GM19455 (cell line): ENCODE measurements around the gene CMTM5.
"Not testable (repeated sequence)": the region's sequence is repeated elsewhere in the genome, so short reads cannot be mapped to it uniquely, and the experiment has no call there.

Source experiments
- ATAC-seq: cut with Tn5 transposase; IDR thresholded peaks from one replicate; pipeline ENCODE4 v1.9.1; 2021; ENCODE audit not compliant: unreplicated experiment

The CMTM5 gene

DNA sequence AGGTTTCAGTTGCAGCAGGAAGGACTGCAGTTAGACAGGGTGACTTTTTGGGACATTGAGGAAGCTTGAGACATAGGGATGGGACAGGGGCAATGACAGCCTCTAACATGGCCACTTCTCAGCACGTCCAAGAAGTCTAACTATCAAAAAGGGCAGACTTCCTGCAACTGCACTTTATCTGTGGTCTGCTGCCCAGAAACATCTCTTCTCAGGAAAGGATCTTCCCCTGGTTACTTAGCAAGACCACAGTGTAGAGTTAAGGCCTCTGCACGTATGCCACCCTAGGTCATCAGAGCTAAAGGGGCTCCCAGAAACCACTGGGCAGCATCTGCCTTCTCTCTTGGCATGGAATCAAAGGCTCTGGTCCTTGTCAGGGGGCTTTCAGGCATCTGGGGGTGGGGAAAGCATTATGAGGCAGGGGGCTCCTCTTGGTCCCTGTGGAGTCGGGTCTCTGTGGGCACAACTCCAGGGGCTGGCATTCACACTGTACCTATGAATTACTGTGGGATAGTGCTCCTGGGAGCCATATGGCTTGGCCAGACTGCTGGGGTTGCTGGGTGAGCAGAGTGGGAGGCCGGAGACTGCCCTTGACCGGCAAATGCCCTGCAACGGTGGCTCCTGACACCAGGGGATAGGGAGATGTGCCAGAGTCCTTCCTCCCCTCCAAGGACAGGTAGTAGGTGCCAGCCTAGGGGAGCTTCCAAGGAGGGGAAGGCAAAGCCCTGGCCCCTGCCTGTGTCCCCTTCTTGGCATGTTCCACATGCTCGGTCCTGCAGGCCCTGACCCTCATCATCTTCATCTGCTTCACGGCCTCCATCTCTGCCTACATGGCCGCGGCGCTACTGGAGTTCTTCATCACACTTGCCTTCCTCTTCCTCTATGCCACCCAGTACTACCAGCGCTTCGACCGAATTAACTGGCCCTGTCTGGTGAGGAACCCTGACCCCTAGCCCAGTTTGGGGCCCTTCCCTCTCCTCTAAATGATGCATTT, 1.0 kb downstream of the CMTM5 start:
- no peak for ATAC-seq

DNA sequence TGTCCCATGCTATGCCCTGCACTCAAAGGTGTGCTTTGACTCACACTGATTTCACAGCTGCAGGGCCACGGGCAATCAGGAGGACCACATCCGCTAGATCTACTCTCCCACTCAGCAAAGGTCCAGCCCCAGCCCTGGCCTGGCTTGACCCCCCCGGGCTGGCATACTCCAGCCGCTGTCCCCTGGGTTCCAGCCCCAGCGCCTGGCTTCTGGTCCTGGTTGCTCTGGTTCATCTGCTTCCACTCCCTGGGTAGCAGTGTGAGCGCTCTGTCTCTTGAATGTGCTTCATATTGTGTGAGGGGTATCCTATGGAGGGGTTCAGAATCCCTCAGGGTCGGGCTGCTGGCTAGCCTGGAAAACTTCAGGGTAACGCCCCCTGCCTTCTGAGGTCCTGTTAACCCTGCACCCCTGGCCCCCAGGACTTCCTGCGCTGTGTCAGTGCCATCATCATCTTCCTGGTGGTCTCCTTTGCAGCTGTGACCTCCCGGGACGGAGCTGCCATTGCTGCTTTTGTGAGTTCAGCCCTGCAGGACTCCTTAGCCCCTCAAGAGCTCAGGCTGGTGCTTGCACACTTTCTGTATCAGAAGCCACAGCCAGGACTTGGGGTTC, 1.9 kb downstream of the CMTM5 start:
- ATAC-seq: no peak

- ATAC-seq: no peak
Observed at GRCh38 chr14:23379366-23380196, 2.7 kb downstream of the CMTM5 start.

DNA sequence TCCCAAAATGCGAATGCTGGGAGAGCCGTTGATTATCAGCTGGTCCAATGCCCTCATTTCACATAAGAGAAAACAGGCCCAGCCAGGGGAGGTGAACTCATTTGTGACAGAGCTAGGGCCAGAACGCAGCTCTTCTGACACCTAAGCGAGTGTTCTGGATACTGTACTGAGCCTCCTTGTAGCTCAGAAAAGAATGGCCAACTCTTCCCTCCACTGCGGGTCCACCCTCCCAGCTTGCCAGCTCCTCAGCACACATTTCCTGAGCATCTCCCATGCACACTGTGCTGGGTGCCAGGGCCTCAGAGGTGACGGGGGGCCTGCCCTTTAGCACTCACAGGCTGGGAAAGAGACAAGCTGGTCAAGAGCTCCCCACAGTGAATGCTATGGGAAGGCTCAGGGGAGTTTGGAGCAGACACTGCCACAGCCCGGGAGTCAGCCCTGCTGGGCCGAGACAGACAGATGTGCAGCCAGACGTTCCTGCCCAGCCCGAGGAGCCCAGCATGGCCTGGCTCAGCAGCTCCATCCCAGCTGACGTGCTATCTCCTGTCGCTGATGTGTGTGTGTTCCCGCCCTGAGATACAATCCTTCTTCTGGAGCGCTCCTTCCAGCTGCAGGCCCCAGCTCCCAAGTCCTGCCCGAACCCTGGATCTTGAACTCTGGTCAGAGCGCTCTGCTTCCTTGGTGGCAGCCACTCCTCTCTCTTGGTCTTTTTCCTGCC, 3.5 kb downstream of the CMTM5 start:
- no peak for ATAC-seq

DNA sequence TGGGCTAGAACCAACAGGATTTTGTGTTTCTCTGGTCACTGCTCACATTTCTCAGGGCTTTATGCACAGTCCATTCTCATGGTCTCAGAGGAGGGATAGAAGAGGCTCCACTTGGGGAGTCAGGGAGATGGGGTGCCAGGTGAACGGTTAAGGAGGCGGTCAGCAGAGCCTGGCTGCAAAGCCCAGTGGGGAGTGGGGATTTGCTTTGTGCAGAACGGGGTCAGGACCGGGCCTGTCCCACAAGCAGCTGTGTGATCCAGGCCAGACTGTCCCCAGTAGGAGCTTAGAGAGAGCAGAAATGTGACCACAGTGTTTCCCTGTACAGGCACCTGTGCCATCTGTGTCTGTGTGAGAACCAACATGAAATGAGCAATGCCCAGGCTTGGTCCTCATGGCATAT, 4.1 kb downstream of the CMTM5 start:
- no peak for ATAC-seq

- ATAC-seq: no peak
Observed at GRCh38 chr14:23381871-23382270, 5.0 kb downstream of the CMTM5 start.

- no peak for ATAC-seq
Observed at GRCh38 chr14:23382276-23382675, 5.4 kb downstream of the CMTM5 start.

DNA sequence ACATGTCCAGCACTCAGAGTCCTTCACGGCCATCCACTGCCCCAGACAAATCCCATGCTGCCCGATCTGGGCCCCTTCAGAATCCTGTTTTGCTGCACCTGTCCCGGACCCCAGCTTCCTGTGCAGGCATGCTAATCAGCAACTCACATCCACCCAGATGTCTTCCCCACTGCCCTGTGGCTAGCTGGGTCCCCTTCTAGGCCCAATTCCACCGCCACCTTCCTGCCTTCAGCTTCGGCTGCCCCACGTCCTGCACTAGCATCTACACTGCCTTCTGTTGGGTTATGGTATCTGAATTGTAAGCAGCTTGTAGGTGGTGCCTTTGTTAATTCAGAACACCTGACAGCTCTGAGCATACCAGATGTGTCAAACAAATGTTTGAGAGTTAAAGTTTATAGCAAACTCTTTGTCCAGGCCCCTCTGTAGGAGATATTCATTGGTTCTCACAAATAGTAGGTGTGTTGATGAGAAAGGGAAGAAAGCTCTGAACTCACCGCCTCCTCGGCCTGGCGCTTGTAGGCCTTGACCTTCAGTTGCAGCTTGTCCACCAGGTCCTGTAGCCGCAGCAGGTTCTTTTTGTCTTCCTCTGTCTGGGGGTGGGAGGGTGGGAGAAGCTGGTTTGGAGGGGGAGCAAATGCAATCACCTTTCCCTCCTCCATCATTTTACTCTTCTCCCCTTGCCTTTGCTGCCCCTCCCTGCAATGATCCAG, 6.0 kb downstream of the CMTM5 start:
- ATAC-seq: no peak

DNA sequence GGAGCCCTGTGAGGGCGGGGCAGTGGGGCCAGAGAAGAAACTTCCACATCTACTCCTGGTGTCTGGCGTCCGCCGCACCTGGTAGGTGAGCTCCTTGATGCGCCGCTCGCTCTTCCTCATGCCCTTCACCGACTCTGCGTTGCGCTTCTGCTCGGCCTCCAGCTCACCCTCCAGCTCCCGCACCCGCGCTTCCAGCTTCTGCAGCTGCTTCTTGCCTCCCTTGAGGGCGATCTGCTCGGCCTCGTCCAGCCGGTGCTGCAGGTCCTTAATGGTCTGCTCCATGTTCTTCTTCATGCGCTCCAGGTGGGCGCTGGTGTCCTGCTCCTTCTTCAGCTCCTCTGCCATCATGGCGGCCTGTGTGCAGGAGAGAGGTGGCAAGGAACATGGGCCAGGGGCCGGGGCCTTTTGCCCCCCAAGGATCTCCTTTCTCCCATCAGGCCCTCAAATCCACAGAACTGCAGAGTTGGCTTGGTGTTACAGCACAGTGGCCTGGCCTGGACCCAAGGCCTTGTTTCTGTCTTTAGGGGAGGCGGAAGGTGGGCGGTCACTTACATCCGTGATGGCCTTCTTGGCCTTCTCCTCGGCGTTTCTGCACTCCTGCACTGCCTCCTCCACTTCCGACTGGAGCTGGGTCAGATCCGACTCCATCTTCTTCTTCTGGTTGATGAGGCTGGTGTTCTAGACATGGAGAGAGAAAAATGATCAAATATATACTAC, 7.7 kb downstream of the CMTM5 start:
- no peak for ATAC-seq

GRCh38 chr14:23385244-23385641, 8.4 kb downstream of the CMTM5 start:
- ATAC-seq: no peak

GRCh38 chr14:23385642-23386265, 8.9 kb downstream of the CMTM5 start:
- no peak for ATAC-seq

DNA sequence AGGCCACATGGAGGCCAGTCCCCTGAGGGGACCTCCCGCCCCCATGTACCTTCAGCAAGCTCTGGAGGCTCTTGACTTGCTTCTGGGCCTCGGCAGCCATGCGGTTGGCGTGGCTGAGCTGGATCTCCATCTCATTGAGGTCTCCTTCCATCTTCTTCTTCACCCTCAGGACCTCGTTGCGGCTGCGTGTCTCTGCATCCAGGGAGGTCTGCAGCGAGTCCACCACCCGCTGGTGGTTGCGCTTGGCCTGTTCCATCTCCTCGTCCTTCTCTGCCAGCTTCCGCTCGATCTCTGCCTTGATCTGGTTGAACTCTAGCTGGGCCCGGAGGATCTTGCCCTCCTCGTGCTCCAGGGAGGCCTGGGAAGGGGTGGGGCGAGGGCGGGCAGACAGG, 9.4 kb downstream of the CMTM5 start:
- not testable (repeated sequence) for ATAC-seq

DNA sequence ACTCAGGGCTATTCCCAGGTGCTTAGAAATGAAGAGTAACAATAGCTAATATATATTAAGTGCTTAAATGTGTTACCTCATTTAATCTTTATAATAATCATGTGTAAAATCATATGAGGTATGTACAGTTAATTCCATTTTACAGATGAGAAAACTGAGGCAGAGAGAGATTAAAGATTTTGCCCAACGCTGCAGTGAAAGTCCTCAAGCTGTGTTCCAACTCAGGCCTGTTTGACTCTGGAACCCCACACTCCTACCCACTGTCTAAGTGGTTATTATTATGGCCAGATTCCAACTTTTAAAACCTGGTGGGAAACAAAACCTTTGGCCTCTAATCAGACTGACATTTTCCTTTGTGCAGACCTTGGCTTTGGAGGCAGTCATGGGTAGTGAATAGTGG, 10.2 kb downstream of the CMTM5 start:
- ATAC-seq: no peak

- ATAC-seq: no peak
Observed at GRCh38 chr14:23387916-23388882, 11.4 kb downstream of the CMTM5 start.

DNA sequence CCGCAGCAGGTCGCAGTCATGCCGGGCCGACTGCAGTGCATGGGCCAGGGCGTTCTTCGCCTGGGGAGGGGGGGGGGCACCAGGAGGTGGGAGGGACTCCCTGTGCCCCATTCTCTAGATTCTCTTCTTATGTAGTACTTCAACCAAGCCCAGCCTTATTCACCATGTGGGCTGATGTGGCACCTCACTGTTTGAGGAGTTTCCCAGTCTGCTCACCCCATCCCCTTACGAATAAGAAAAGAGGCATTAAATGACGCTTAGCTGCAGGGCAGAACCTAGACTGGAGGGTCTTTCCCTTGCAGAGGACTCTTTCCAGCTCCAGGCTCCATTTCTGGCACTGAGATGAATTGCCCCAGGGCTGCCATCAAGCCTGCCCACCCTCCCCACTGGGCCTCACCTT, 12.2 kb downstream of the CMTM5 start:
- ATAC-seq: no peak

GRCh38 chr14:23389396-23389795, 12.6 kb downstream of the CMTM5 start:
- ATAC-seq: no peak

DNA sequence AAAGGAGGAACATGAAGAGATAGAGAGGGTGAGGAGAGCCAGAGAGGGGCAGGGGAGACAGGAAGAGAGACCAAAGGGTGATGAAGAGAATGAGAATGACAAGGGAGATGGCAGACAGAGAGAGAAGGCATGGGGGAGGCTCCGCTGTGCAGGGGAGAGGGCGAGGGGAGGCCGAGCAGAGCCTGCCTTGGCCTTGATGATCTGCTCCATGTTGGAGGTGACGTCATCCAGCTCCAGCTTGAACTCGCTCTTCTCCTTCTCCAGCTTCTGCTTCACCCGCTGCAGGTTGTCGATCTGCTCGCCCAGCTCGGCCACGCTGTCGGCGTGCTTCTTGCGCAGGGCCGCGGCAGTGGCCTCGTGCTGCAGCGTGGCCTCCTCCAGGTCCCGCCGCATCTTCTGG, 13.0 kb downstream of the CMTM5 start:
- ATAC-seq: not testable (repeated sequence)

DNA sequence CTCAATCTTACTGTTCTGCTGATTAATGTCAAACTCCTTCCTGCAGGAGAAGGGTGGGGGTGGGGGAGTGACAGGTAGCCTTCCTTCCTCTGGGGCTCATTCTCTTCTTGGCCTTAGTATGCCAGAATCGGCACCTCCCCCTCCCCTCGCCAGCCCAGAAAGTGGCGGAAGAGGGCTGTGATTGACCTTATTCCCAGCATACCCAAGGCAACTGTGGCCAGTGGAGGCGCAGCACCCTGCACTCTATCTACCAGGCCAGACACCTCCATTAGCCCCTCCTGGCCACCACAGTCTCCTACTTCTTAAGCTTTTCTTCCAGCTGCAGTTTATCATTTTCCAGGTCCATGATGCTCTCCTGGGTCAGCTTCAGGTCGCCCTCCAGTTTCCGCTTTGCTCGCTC, 15.8 kb downstream of the CMTM5 start:
- ATAC-seq: no peak
